Measurements from ENCODE around the gene CUL4A. TPM values are rescaled to one million over a fixed set of nuclear protein-coding genes. Genes with fewer than 3 reads are reported as not detected.
"Not testable (repeated sequence)": the region's sequence is repeated elsewhere in the genome, so short reads cannot be mapped to it uniquely, and the experiment has no call there.

Gene CUL4A
- polyA plus RNA-seq, 1 donor from 2014 or later = 69.9 TPM

DNA sequence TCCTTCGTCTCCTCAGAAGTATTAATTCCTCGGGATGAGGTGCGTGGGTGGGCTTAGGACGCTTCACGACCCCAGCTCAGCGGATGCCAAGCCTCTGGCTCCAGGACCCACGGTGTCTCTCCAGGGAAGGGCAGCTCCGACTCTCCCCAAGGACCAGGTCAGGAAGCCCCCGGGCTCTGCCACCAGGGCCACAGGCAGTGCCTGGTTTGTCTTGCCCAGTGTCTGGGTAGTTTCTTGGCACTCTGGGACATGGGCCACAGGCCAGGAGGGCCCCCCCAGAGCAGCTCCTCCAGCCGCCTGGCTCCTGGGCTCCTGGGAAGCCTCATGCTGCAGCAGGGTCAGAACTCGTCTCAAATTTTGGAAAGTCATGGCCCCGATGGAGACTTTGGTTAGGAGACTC is 48.4 kb upstream of the CUL4A start:
- Histone ChIP-seq H3K4me3 (ENCODE audit: low read length) (no peak overlapping the region), H4K20me1 (ENCODE audit: insufficient read depth) (no peaks in the 10 kb centered on the region), H3F3A (ENCODE audit: insufficient read depth, low read length, poor library complexity, severe bottlenecking) (no peaks in the 10 kb centered on the region), H3K9me2 (ENCODE audit: insufficient read depth, low read length) (no peaks in the 10 kb centered on the region), H3K9me3 (ENCODE audit: low read length) (no peaks in the 10 kb centered on the region), H3K27me3 (ENCODE audit: insufficient read depth, low read depth, low read length) (no peaks in the 10 kb centered on the region), H3K79me2 (replicated peaks; ENCODE audit: insufficient read depth, low read length) (no peaks in the 10 kb centered on the region), H3K4me2 (ENCODE audit: low read length) (no peak overlapping the region), H3K27ac (ENCODE audit: low read length) (no peak overlapping the region), H3K36me3 (ENCODE audit: insufficient read depth, low read length) (no peaks in the 10 kb centered on the region), H3K9ac (ENCODE audit: low read length) (no peak overlapping the region), H2AFZ (ENCODE audit: low read depth, low read length) (no peak overlapping the region)
- TF ChIP-seq EP300 (conservative IDR thresholded peaks at IDR 0.05; ENCODE audit: poor library complexity, severe bottlenecking) = no peak
- TF ChIP-seq SMC3 (conservative IDR thresholded peaks at IDR 0.05; ENCODE audit: poor library complexity) = no peak
- no peak for TF ChIP-seq TAF1 (IDR thresholded peaks at IDR 0.05; ENCODE audit: low read depth)
- TF ChIP-seq, protein P1, sequence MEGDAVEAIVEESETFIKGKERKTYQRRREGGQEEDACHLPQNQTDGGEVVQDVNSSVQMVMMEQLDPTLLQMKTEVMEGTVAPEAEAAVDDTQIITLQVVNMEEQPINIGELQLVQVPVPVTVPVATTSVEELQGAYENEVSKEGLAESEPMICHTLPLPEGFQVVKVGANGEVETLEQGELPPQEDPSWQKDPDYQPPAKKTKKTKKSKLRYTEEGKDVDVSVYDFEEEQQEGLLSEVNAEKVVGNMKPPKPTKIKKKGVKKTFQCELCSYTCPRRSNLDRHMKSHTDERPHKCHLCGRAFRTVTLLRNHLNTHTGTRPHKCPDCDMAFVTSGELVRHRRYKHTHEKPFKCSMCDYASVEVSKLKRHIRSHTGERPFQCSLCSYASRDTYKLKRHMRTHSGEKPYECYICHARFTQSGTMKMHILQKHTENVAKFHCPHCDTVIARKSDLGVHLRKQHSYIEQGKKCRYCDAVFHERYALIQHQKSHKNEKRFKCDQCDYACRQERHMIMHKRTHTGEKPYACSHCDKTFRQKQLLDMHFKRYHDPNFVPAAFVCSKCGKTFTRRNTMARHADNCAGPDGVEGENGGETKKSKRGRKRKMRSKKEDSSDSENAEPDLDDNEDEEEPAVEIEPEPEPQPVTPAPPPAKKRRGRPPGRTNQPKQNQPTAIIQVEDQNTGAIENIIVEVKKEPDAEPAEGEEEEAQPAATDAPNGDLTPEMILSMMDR (IDR thresholded peaks at IDR 0.05; ENCODE audit: poor library complexity, severe bottlenecking) = no peak
- TF ChIP-seq, protein P2, sequence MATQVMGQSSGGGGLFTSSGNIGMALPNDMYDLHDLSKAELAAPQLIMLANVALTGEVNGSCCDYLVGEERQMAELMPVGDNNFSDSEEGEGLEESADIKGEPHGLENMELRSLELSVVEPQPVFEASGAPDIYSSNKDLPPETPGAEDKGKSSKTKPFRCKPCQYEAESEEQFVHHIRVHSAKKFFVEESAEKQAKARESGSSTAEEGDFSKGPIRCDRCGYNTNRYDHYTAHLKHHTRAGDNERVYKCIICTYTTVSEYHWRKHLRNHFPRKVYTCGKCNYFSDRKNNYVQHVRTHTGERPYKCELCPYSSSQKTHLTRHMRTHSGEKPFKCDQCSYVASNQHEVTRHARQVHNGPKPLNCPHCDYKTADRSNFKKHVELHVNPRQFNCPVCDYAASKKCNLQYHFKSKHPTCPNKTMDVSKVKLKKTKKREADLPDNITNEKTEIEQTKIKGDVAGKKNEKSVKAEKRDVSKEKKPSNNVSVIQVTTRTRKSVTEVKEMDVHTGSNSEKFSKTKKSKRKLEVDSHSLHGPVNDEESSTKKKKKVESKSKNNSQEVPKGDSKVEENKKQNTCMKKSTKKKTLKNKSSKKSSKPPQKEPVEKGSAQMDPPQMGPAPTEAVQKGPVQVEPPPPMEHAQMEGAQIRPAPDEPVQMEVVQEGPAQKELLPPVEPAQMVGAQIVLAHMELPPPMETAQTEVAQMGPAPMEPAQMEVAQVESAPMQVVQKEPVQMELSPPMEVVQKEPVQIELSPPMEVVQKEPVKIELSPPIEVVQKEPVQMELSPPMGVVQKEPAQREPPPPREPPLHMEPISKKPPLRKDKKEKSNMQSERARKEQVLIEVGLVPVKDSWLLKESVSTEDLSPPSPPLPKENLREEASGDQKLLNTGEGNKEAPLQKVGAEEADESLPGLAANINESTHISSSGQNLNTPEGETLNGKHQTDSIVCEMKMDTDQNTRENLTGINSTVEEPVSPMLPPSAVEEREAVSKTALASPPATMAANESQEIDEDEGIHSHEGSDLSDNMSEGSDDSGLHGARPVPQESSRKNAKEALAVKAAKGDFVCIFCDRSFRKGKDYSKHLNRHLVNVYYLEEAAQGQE (IDR thresholded peaks at IDR 0.05; ENCODE audit: borderline replicate concordance) = no peak
- TF ChIP-seq EZH2 (IDR thresholded peaks at IDR 0.05; ENCODE audit: borderline replicate concordance, insufficient read depth, low read length, poor library complexity, severe bottlenecking) = no peak
- TF ChIP-seq MXI1 (conservative IDR thresholded peaks at IDR 0.05; ENCODE audit: poor library complexity, severe bottlenecking) = no peak
- TF ChIP-seq POLR2AphosphoS5 (IDR thresholded peaks at IDR 0.05) = no peak
- no peak for TF ChIP-seq RAD21 (conservative IDR thresholded peaks at IDR 0.05)

DNA sequence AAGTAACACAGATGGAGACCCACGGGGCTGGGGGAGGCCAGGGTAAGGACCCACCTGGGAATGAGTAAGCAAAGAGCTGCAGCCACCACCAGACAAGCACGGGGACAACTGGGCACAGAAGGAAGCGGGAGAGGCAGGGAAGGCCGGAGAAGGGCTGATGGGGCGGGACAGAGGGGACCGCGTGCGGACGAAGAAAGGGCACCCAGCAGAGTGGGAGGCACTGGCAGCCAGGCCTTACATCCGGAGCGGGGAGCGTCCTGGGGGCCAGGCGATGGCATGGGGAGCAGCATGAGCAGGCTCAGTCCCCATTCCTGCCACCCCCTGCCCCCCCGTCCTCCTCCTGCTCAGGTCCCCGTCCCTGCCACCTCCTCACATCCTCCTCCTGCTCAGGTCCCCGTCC is 48.0 kb upstream of the CUL4A start:
- Histone ChIP-seq H3K4me3 (ENCODE audit: low read length) (no peak overlapping the region), H3K4me2 (ENCODE audit: low read length) (no peak overlapping the region), H2AFZ (ENCODE audit: low read depth, low read length) (no peak overlapping the region), H3K79me2 (replicated peaks; ENCODE audit: insufficient read depth, low read length) (no peaks in the 10 kb centered on the region), H3K9ac (ENCODE audit: low read length) (no peak overlapping the region), H3K27me3 (ENCODE audit: insufficient read depth, low read depth, low read length) (no peaks in the 10 kb centered on the region), H3K9me2 (ENCODE audit: insufficient read depth, low read length) (no peaks in the 10 kb centered on the region), H3K27ac (ENCODE audit: low read length) (no peak overlapping the region), H3K36me3 (ENCODE audit: insufficient read depth, low read length) (no peaks in the 10 kb centered on the region), H4K20me1 (ENCODE audit: insufficient read depth) (no peaks in the 10 kb centered on the region), H3F3A (ENCODE audit: insufficient read depth, low read length, poor library complexity, severe bottlenecking) (no peaks in the 10 kb centered on the region), H3K9me3 (ENCODE audit: low read length) (no peaks in the 10 kb centered on the region)
- TF ChIP-seq MXI1 (conservative IDR thresholded peaks at IDR 0.05; ENCODE audit: poor library complexity, severe bottlenecking) (no peak), EP300 (conservative IDR thresholded peaks at IDR 0.05; ENCODE audit: poor library complexity, severe bottlenecking) (no peak)

- not testable (repeated sequence) for H3K36me3 ChIP-seq (ENCODE audit: insufficient read depth, low read length); H4K20me1 ChIP-seq (ENCODE audit: insufficient read depth); H3K9ac ChIP-seq (ENCODE audit: low read length)
Observed at GRCh38 chr13:113161975-113162374, 47.4 kb upstream of the CUL4A start.

More at GRCh38 chr13:113161975-113162374, 47.4 kb upstream of the CUL4A start:
- not testable (repeated sequence) for H3K4me3 ChIP-seq (ENCODE audit: low read length); H3F3A ChIP-seq (ENCODE audit: insufficient read depth, low read length, poor library complexity, severe bottlenecking); H3K9me3 ChIP-seq (ENCODE audit: low read length); H3K27ac ChIP-seq (ENCODE audit: low read length); H3K9me2 ChIP-seq (ENCODE audit: insufficient read depth, low read length); H3K79me2 ChIP-seq (replicated peaks; ENCODE audit: insufficient read depth, low read length); H2AFZ ChIP-seq (ENCODE audit: low read depth, low read length); H3K27me3 ChIP-seq (ENCODE audit: insufficient read depth, low read depth, low read length); H3K4me2 ChIP-seq (ENCODE audit: low read length)
